HG03066 (cell line): Measurements from ENCODE around the gene BCAS3.

ENCODE experiments used
- ATAC-seq: cut with Tn5 transposase; IDR thresholded peaks from one replicate; pipeline ENCODE4 v1.9.1; 2021; ENCODE audit warnings: low read depth; ENCODE audit not compliant: unreplicated experiment

Gene BCAS3

GRCh38 chr17:61208301-61209105 lies 530.9 kb downstream of the BCAS3 start:
- no peak for ATAC-seq

- ATAC-seq = no peak
Observed at GRCh38 chr17:61209106-61209439, 531.4 kb downstream of the BCAS3 start.

GRCh38 chr17:61209525-61209924 lies 531.9 kb downstream of the BCAS3 start:
- no peak for ATAC-seq

- no peak for ATAC-seq
Observed at GRCh38 chr17:61211236-61211635, 533.6 kb downstream of the BCAS3 start.

GRCh38 chr17:61212655-61213054 lies 535.0 kb downstream of the BCAS3 start:
- no peak for ATAC-seq

GRCh38 chr17:61214753-61215152 lies 537.1 kb downstream of the BCAS3 start:
- no peak for ATAC-seq

GRCh38 chr17:61216066-61216465 lies 538.4 kb downstream of the BCAS3 start:
- no peak for ATAC-seq

- ATAC-seq = no peak
Observed at GRCh38 chr17:61217878-61218437, 540.3 kb downstream of the BCAS3 start.

GRCh38 chr17:61218438-61218837 lies 540.8 kb downstream of the BCAS3 start:
- no peak for ATAC-seq

GRCh38 chr17:61219460-61219859 lies 541.8 kb downstream of the BCAS3 start:
- ATAC-seq = no peak

GRCh38 chr17:61221181-61221580 lies 543.5 kb downstream of the BCAS3 start:
- no peak for ATAC-seq

GRCh38 chr17:61221597-61222471 lies 544.2 kb downstream of the BCAS3 start:
- no peak for ATAC-seq

- ATAC-seq = no peak
Observed at GRCh38 chr17:61223725-61224124, 546.1 kb downstream of the BCAS3 start.

GRCh38 chr17:61225178-61225882 lies 547.7 kb downstream of the BCAS3 start:
- ATAC-seq = no peak

- no peak for ATAC-seq
Observed at GRCh38 chr17:61227866-61228265, 550.2 kb downstream of the BCAS3 start.

- no peak for ATAC-seq
Observed at GRCh38 chr17:61230461-61230860, 552.8 kb downstream of the BCAS3 start.

- ATAC-seq = no peak
Observed at GRCh38 chr17:61230972-61231820, 553.5 kb downstream of the BCAS3 start.

GRCh38 chr17:61232871-61233270 lies 555.2 kb downstream of the BCAS3 start:
- no peak for ATAC-seq

- ATAC-seq = no peak
Observed at GRCh38 chr17:61233991-61234750, 556.5 kb downstream of the BCAS3 start.
